Measurements from ENCODE around the gene C14orf132. TPM values are rescaled to one million over a fixed set of nuclear protein-coding genes. Genes with fewer than 3 reads are reported as not detected.

The C14orf132 gene
- total and polyA plus RNA-seq, 9 of the 15 experiments (the other 6 are each of a cell fraction or from before 2014, with no cell fraction given), result not detected

DNA sequence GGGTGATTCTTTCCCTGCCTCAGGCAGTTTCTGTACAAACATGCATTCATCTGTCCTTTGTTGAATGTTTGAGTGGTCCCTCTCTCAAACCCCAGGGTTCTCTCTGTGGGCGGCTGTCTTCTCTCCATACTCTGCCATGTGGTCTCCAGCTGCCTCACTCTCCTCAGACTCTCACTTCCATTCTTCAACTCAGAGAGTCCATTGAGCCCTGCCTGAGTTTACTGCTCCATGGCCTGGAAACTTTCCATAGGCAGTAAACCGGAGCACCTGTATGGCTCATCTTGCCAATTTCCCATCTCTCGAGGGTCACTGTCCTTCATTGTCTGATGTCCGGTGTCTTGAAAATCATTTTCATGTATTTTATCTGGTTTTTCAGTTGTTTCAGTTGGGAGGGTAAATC, 11.3 kb downstream of the C14orf132 start:
- Histone ChIP-seq H2AFZ (ENCODE audit: low read depth, low read length) (no peak overlapping the region), H3K4me3 (no peak overlapping the region), H3K27ac (ENCODE audit: extremely low read depth, low read depth, low read length) (no peak overlapping the region), H3K9me3 (replicated peaks; ENCODE audit: control insufficient read depth, insufficient read depth, low read depth, low read length) (no peaks in the 10 kb centered on the region), H3K9me1 (ENCODE audit: control insufficient read depth, insufficient read depth, low read length) (no peaks in the 10 kb centered on the region), H3K4me1 (replicated peaks in 1 of 2; ENCODE audit: control insufficient read depth in 2 of 2, insufficient read depth in 2 of 2, low read length in 2 of 2) (no peaks in the 10 kb centered on the region), H3K4me2 (ENCODE audit: insufficient read depth, low read length) (no peak overlapping the region), H3K79me2 (ENCODE audit: control insufficient read depth, insufficient read depth, low read length) (no peaks in the 10 kb centered on the region), H3K27me3 (ENCODE audit: control insufficient read depth in 2 of 2, insufficient read depth in 2 of 2, low read length in 2 of 2) (no peaks in the 10 kb centered on the region), H3K9ac (ENCODE audit: insufficient read depth in 1 of 2, low read depth in 2 of 2, low read length in 2 of 2) (no peak overlapping the region), H3K36me3 (ENCODE audit: control insufficient read depth, insufficient read depth, low read length) (no peaks in the 10 kb centered on the region), H4K20me1 (replicated peaks; ENCODE audit: control insufficient read depth, insufficient read depth, low read length) (no peaks in the 10 kb centered on the region)
- BruUV-seq (replicated peaks), result no TSS peak
- DNase-seq (ENCODE audit: extremely low read depth in 1 of 4, low spot score in 3 of 4), result no peak
- FAIRE-seq, result no peak
- POLR2A ChIA-PET, result no interaction called here
- ATAC-seq, result no peak
- CTCF ChIA-PET (ENCODE audit: low intra/inter-chr PET ratio), result no interaction called here
- WGBS (ENCODE audit: insufficient coverage, low coverage, missing lambda C conversion rate), result 0% methylated on average over 3 of the region's 4 CpGs
- intact Hi-C loops (cut with micrococcal nuclease), result no loop called here
- in situ Hi-C loops (cut with MboI), result no loop called here
- no peak for TF ChIP-seq ZNF551 (CRISPR knock-in tag; IDR thresholded peaks at IDR 0.05)
- TF ChIP-seq CBX2 (IDR thresholded peaks at IDR 0.05; ENCODE audit: insufficient read depth, low read length, poor library complexity, severe bottlenecking), result no peak
- TF ChIP-seq ZNF12 (CRISPR knock-in tag; IDR thresholded peaks at IDR 0.05), result no peak
- TF ChIP-seq SRF (CRISPR knock-in tag; IDR thresholded peaks at IDR 0.05), result no peak
- TF ChIP-seq, protein P1, sequence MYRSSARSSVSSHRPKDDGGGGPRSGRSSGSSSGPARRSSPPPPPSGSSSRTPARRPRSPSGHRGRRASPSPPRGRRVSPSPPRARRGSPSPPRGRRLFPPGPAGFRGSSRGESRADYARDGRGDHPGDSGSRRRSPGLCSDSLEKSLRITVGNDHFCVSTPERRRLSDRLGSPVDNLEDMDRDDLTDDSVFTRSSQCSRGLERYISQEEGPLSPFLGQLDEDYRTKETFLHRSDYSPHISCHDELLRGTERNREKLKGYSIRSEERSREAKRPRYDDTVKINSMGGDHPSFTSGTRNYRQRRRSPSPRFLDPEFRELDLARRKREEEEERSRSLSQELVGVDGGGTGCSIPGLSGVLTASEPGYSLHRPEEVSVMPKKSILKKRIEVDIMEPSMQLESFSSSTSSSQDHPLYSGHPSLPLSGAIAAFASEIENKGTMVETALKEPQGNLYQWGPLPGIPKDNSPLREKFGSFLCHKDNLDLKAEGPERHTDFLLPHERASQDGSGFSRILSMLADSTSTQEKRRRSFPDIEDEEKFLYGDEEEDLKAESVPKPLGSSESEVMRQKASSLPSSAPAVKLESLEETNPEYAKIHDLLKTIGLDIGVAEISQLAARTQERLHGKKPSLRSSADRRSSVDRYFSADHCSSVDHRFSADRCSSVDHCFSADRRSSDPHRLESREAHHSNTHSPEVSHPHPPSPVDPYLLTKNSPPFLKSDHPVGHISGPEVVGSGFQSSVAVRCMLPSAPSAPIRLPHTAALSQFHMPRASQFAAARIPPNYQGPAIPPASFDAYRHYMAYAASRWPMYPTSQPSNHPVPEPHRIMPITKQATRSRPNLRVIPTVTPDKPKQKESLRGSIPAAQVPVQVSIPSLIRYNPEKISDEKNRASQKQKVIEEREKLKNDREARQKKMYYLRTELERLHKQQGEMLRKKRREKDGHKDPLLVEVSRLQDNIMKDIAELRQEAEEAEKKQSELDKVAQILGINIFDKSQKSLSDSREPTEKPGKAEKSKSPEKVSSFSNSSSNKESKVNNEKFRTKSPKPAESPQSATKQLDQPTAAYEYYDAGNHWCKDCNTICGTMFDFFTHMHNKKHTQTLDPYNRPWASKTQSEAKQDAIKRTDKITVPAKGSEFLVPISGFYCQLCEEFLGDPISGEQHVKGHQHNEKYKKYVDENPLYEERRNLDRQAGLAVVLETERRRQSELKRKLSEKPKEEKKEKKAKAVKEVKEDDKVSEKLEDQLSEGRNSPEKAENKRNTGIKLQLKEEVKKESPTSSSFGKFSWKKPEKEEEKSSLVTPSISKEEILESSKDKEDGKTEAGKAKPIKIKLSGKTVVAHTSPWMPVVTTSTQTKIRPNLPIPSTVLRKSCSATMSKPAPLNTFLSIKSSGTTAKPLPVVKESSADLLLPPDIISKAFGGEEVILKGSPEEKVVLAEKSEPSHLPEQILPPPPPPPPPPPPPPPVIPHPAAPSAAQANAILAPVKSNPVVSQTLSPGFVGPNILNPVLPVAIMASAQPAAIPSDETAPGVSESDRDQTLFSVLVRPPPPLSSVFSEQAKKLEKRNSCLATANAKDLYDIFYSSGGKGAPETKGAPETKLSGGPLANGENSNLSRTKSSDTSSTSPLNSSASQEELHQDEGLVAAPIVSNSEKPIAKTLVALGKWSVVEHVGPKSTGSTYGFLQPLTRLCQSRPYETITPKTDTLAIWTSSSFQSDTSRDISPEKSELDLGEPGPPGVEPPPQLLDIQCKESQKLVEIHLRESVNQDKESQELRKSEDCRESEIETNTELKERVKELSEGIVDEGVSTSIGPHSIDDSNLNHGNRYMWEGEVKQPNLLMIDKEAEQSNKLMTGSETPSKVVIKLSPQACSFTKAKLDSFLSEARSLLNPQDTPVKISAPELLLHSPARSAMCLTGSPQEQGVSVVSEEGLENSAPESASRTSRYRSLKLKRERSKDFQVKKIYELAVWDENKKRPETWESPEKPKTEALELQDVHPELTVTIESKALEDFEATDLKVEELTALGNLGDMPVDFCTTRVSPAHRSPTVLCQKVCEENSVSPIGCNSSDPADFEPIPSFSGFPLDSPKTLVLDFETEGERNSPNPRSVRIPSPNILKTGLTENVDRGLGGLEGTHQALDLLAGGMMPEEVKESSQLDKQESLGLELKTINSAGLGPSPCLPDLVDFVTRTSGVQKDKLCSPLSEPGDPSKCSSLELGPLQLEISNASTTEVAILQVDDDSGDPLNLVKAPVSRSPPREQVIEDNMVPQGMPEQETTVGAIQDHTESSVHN (IDR thresholded peaks at IDR 0.05; ENCODE audit: borderline replicate concordance in 1 of 2, low read depth in 1 of 2), result no peak
- TF ChIP-seq, protein P2, sequence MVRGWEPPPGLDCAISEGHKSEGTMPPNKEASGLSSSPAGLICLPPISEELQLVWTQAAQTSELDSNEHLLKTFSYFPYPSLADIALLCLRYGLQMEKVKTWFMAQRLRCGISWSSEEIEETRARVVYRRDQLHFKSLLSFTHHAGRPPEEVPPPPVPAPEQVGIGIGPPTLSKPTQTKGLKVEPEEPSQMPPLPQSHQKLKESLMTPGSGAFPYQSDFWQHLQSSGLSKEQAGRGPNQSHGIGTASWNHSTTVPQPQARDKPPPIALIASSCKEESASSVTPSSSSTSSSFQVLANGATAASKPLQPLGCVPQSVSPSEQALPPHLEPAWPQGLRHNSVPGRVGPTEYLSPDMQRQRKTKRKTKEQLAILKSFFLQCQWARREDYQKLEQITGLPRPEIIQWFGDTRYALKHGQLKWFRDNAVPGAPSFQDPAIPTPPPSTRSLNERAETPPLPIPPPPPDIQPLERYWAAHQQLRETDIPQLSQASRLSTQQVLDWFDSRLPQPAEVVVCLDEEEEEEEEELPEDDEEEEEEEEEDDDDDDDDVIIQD (CRISPR knock-in tag; IDR thresholded peaks at IDR 0.05), result no peak
- no peak for TF ChIP-seq ASH1L (IDR thresholded peaks at IDR 0.05; ENCODE audit: borderline replicate concordance, low read depth, partially characterized antibody)
- no peak for TF ChIP-seq PYGO2 (tag; IDR thresholded peaks at IDR 0.05)
- TF ChIP-seq FIP1L1 (IDR thresholded peaks at IDR 0.05; ENCODE audit: low read depth, low read length, poor library complexity, severe bottlenecking), result no peak
- TF ChIP-seq FOXP1 (CRISPR knock-in tag; IDR thresholded peaks at IDR 0.05), result no peak
- TF ChIP-seq SRSF9 (IDR thresholded peaks at IDR 0.05; ENCODE audit: borderline replicate concordance, low read depth, low read length), result no peak
- TF ChIP-seq ZNF121 (CRISPR knock-in tag; conservative IDR thresholded peaks at IDR 0.05), result no peak
- TF ChIP-seq RAD21 (CRISPR knock-in tag; conservative IDR thresholded peaks at IDR 0.05 in 1 of 2, IDR thresholded peaks at IDR 0.05 in 1 of 2), result no peak
